Astrocyte (in vitro differentiated cells and primary cell): ENCODE data around the gene ASPSCR1. TPM values are rescaled to one million over a fixed set of nuclear protein-coding genes. Genes with fewer than 3 reads are reported as not detected.
A peak's percentile ranks its signal among the peaks of the same experiment; 100 is the strongest.

Source experiments
- DNase-seq: peaks from one replicate; pipeline ENCODE4 v3.0.0-alpha.2; 2010; ENCODE audit warnings: low read depth
- FAIRE-seq: peaks from 2 replicates; lab custom pipeline; 2011; peaks lifted over from hg19 to GRCh38; lab: Jason Lieb, UNC
- H2AFZ ChIP-seq: 2 replicates; pipeline ENCODE4 v1.6.0; 2012; ENCODE audit warnings: low read depth, low read length, inconsistent platforms
- H3K27ac ChIP-seq: 2 replicates; pipeline ENCODE4 v1.5.1; 2011; ENCODE audit warnings: low read depth, low read length, inconsistent platforms
- H3K27me3 ChIP-seq: 2 replicates; pipeline ENCODE4 v1.6.0; 2011; ENCODE audit warnings: low read length, inconsistent platforms; ENCODE audit not compliant: insufficient read depth
- H3K36me3 ChIP-seq: 2 replicates; pipeline ENCODE4 v1.5.1; 2011; ENCODE audit warnings: low read length, inconsistent platforms; ENCODE audit not compliant: insufficient read depth
- H3K4me1 ChIP-seq: 2 replicates; pipeline ENCODE4 v1.5.1; 2011; ENCODE audit warnings: low read length, inconsistent platforms; ENCODE audit not compliant: insufficient read depth
- H3K4me2 ChIP-seq: 2 replicates; pipeline ENCODE4 v1.6.0; 2012; ENCODE audit warnings: low read length, inconsistent platforms
- H3K4me3 ChIP-seq: 2 replicates; pipeline ENCODE4 v1.5.1; 2011; ENCODE audit warnings: low read depth, mild to moderate bottlenecking, low read length, inconsistent platforms; ENCODE audit not compliant: insufficient read depth
- H3K79me2 ChIP-seq: 2 replicates; pipeline ENCODE4 v1.6.0; 2012; ENCODE audit warnings: mild to moderate bottlenecking, low read length, inconsistent platforms; ENCODE audit not compliant: insufficient read depth
- H3K9ac ChIP-seq: 2 replicates; pipeline ENCODE4 v1.6.0; 2012; ENCODE audit warnings: mild to moderate bottlenecking, low read length, inconsistent platforms
- H3K9me3 ChIP-seq: 2 replicates; pipeline ENCODE4 v1.5.1; 2012; ENCODE audit warnings: low read depth, mild to moderate bottlenecking, low read length, inconsistent platforms; ENCODE audit not compliant: insufficient read depth
- H4K20me1 ChIP-seq: 2 replicates; pipeline ENCODE4 v1.6.0; 2012; ENCODE audit warnings: low read length, inconsistent platforms; ENCODE audit not compliant: insufficient read depth
- H3K27ac Mint-ChIP-seq: one replicate; pipeline ENCODE4 v1.8.0; 2021; ENCODE audit warnings: mild to moderate bottlenecking, mixed read lengths; ENCODE audit not compliant: unreplicated experiment
- H3K27me3 Mint-ChIP-seq: one replicate; pipeline ENCODE4 v1.8.0; 2021; ENCODE audit warnings: low read depth, mixed read lengths; ENCODE audit not compliant: unreplicated experiment
- H3K36me3 Mint-ChIP-seq: one replicate; pipeline ENCODE4 v1.8.0; 2021; ENCODE audit warnings: low read depth, mixed read lengths; ENCODE audit not compliant: unreplicated experiment
- H3K4me1 Mint-ChIP-seq: one replicate; pipeline ENCODE4 v1.8.0; 2021; ENCODE audit warnings: low read depth, mixed read lengths; ENCODE audit not compliant: unreplicated experiment
- H3K4me3 Mint-ChIP-seq: one replicate; pipeline ENCODE4 v1.8.0; 2021; ENCODE audit warnings: mild to moderate bottlenecking, moderate library complexity, mixed read lengths; ENCODE audit not compliant: unreplicated experiment
- H3K9me3 Mint-ChIP-seq: one replicate; pipeline ENCODE4 v1.8.0; 2021; ENCODE audit warnings: mild to moderate bottlenecking, mixed read lengths; ENCODE audit not compliant: unreplicated experiment
- EZH2 ChIP-seq: IDR thresholded peaks from 2 replicates; pipeline ENCODE4 v1.6.1; 2012; ENCODE audit warnings: mild to moderate bottlenecking, low read length, inconsistent platforms; ENCODE audit not compliant: insufficient read depth
- total RNA-seq: library from RNA; stranded (reverse); gene quantifications from 2 replicates; pipeline ENCODE4 v1.2.1, GENCODE V29; 2021
- TF ChIP-seq, protein P1 (sequence below): IDR thresholded peaks from 2 replicates; pipeline ENCODE4 v1.5.1; 2011; ENCODE audit warnings: low read depth, mild to moderate bottlenecking, inconsistent platforms, low read length, moderate library complexity; ENCODE audit not compliant: insufficient read depth

The ASPSCR1 gene
- total RNA-seq, 1 donor from 2014 or later, result 25.5 TPM

DNA sequence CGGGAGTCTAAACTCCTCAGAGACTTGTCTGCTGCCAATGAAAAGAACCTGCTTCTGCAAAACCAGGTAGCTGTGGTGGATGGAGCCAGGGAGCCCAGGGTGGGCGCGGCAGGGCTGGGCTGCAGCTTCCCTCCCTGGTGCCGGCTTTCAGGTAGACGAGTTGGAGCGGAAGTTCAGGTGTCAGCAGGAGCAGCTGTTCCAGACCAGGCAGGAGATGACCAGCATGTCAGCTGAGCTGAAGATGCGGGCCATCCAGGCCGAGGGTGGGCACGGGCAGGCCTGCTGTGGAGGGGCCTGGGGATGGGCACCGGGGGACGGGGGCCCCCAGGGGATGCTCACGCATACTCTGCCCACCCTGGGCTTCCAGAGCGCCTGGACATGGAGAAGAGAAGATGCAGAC, 50.8 kb downstream of the ASPSCR1 start:
- Histone ChIP-seq H3K4me3 (no peak overlapping the region), H3K36me3 (no peaks in the 10 kb centered on the region), H3K9me3 (no peaks in the 10 kb centered on the region), H3K9ac (no peak overlapping the region), H2AFZ (no peak overlapping the region), H4K20me1 (no peaks in the 10 kb centered on the region), H3K27me3 (no peaks in the 10 kb centered on the region), H3K4me2 (no peak overlapping the region), H3K27ac (no peak overlapping the region), H3K79me2 (no peaks in the 10 kb centered on the region), H3K4me1 (peaks cover 20% of the 10 kb centered on the region)
- Mint-ChIP-seq H3K36me3 (peaks cover 1% of the 10 kb centered on the region), H3K4me1 (no peaks in the 10 kb centered on the region), H3K4me3 (no peak overlapping the region), H3K9me3 (no peaks in the 10 kb centered on the region), H3K27ac (no peak overlapping the region), H3K27me3 (peaks cover 8% of the 10 kb centered on the region)
- no peak for TF ChIP-seq EZH2
- TF ChIP-seq, protein P1, sequence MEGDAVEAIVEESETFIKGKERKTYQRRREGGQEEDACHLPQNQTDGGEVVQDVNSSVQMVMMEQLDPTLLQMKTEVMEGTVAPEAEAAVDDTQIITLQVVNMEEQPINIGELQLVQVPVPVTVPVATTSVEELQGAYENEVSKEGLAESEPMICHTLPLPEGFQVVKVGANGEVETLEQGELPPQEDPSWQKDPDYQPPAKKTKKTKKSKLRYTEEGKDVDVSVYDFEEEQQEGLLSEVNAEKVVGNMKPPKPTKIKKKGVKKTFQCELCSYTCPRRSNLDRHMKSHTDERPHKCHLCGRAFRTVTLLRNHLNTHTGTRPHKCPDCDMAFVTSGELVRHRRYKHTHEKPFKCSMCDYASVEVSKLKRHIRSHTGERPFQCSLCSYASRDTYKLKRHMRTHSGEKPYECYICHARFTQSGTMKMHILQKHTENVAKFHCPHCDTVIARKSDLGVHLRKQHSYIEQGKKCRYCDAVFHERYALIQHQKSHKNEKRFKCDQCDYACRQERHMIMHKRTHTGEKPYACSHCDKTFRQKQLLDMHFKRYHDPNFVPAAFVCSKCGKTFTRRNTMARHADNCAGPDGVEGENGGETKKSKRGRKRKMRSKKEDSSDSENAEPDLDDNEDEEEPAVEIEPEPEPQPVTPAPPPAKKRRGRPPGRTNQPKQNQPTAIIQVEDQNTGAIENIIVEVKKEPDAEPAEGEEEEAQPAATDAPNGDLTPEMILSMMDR, result no peak
- FAIRE-seq (no peak), DNase-seq (no peak)

DNA sequence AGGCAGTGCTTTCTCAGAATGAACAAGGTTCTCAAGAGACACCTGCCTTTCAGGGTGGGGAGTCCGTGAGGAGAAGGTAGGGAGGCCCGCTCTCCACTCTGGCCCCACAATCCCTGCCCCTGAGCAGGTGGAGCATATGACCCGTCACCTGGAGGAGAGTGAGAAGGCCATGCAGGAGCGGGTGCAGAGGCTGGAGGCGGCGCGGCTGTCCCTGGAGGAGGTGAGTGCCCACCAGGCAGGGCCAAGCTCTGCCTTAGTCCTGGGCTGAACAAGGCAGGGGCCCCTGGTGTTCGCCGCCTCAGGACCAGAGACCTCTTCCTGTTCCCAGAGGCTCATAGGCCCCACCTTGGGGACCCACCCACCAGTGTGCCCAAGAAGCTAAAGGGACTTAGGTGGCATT, 51.5 kb downstream of the ASPSCR1 start:
- H3K27me3 ChIP-seq, result no peaks in the 10 kb centered on the region
- H2AFZ ChIP-seq, result no peak overlapping the region
- H3K4me3 ChIP-seq, result no peak overlapping the region
- H4K20me1 ChIP-seq, result no peaks in the 10 kb centered on the region
- TF ChIP-seq, protein P1, result no peak
- no peak for TF ChIP-seq EZH2
- no peak overlapping the region for H3K9ac ChIP-seq
- DNase-seq (no peak), FAIRE-seq (no peak)
- H3K4me3 Mint-ChIP-seq, result no peak overlapping the region
- H3K9me3 ChIP-seq, result no peaks in the 10 kb centered on the region
- no peaks in the 10 kb centered on the region for H3K4me1 Mint-ChIP-seq
- no peaks in the 10 kb centered on the region for H3K79me2 ChIP-seq
- H3K27ac ChIP-seq, result no peak overlapping the region
- H3K4me1 ChIP-seq, result peaks cover 15% of the 10 kb centered on the region
- no peak overlapping the region for H3K4me2 ChIP-seq
- peaks cover 8% of the 10 kb centered on the region for H3K27me3 Mint-ChIP-seq
- no peaks in the 10 kb centered on the region for H3K36me3 ChIP-seq
- no peak overlapping the region for H3K27ac Mint-ChIP-seq
- peaks cover 1% of the 10 kb centered on the region for H3K36me3 Mint-ChIP-seq
- H3K9me3 Mint-ChIP-seq, result no peaks in the 10 kb centered on the region

DNA sequence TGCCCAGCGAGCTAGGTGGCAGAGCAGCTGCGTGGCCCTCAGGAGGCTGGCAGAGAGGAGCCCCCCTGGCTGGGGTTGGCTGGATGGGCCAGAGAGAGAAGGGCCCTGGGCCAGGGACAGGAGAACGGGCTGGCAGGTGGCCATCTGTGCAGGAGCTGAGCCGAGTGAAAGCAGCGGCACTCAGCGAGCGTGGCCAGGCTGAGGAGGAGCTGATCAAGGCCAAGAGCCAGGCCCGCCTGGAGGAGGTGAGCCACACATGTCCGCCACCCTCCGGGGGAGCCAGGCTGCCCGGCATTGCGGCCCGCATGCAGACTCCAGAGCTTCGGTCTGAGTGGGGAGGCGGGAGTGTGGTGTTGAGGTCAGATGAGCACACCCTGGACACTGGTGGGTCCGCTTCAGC, 52.0 kb downstream of the ASPSCR1 start:
- no peaks in the 10 kb centered on the region for H3K4me1 Mint-ChIP-seq
- H3K27ac Mint-ChIP-seq, result no peak overlapping the region
- Histone ChIP-seq H3K9me3 (no peaks in the 10 kb centered on the region), H3K9ac (no peak overlapping the region), H3K4me2 (no peak overlapping the region), H3K36me3 (no peaks in the 10 kb centered on the region), H3K4me3 (no peak overlapping the region), H3K4me1 (peaks cover 12% of the 10 kb centered on the region), H3K79me2 (no peaks in the 10 kb centered on the region), H4K20me1 (no peaks in the 10 kb centered on the region), H2AFZ (no peak overlapping the region), H3K27ac (no peak overlapping the region), H3K27me3 (no peaks in the 10 kb centered on the region)
- H3K36me3 Mint-ChIP-seq, result peaks cover 5% of the 10 kb centered on the region
- peaks cover 10% of the 10 kb centered on the region for H3K27me3 Mint-ChIP-seq
- no peak for TF ChIP-seq EZH2
- TF ChIP-seq, protein P1, result no peak
- H3K9me3 Mint-ChIP-seq, result no peaks in the 10 kb centered on the region
- peak overlapping the region; percentile 71 for H3K4me3 Mint-ChIP-seq
- FAIRE-seq, result no peak
- no peak for DNase-seq
